Hepatocyte (in vitro differentiated cells): ENCODE results near the gene TTC33. TPM values are rescaled to one million over a fixed set of nuclear protein-coding genes. Genes with fewer than 3 reads are reported as not detected.
"Not testable (repeated sequence)": the region's sequence is repeated elsewhere in the genome, so short reads cannot be mapped to it uniquely, and the experiment has no call there.

Experiments
- DNase-seq: peaks from one replicate; pipeline ENCODE4 v3.0.0-alpha.2; 2016; ENCODE audit warnings: low spot score
- H2AFZ ChIP-seq: fragments of 200-600 bp; sonication (generic); 2 replicates; pipeline ENCODE4 v1.6.0; 2016; ENCODE audit warnings: antibody characterized with exemption, mild to moderate bottlenecking
- H3K27ac ChIP-seq: fragments of 200-600 bp; sonication (generic); 2 replicates; pipeline ENCODE4 v1.5.1; 2016; ENCODE audit warnings: mild to moderate bottlenecking
- H3K27me3 ChIP-seq: fragments of 200-600 bp; sonication (generic); 2 replicates; pipeline ENCODE4 v1.6.1; 2016
- H3K36me3 ChIP-seq: fragments of 200-600 bp; sonication (generic); replicated peaks from 2 replicates; pipeline ENCODE4 v1.5.1; 2016; ENCODE audit warnings: low read depth; ENCODE audit not compliant: insufficient read depth
- H3K4me1 ChIP-seq: fragments of 200-600 bp; sonication (generic); 2 replicates; pipeline ENCODE4 v1.5.1; 2016; ENCODE audit warnings: mild to moderate bottlenecking, moderate library complexity; ENCODE audit not compliant: insufficient read depth
- H3K4me2 ChIP-seq: fragments of 200-600 bp; sonication (generic); 2 replicates; pipeline ENCODE4 v1.6.0; 2016
- H3K4me3 ChIP-seq: fragments of 200-600 bp; sonication (generic); 2 replicates; pipeline ENCODE4 v1.5.1; 2016; ENCODE audit warnings: mild to moderate bottlenecking
- H3K79me2 ChIP-seq: fragments of 200-600 bp; sonication (generic); 2 replicates; pipeline ENCODE4 v1.6.0; 2017; ENCODE audit warnings: mild to moderate bottlenecking
- H3K9me2 ChIP-seq: fragments of 200-600 bp; sonication (generic); replicated peaks from 2 replicates; pipeline ENCODE4 v1.6.0; 2017; ENCODE audit warnings: mild to moderate bottlenecking; ENCODE audit not compliant: insufficient read depth
- H3K9me3 ChIP-seq: fragments of 200-600 bp; sonication (generic); 2 replicates; pipeline ENCODE4 v1.5.1; 2016; ENCODE audit warnings: low read depth, mild to moderate bottlenecking
- H4K20me1 ChIP-seq: fragments of 200-600 bp; sonication (generic); 2 replicates; pipeline ENCODE4 v1.6.0; 2016; ENCODE audit warnings: mild to moderate bottlenecking; ENCODE audit not compliant: insufficient read depth, poor library complexity, severe bottlenecking
- CTCF ChIP-seq: fragments of 200-600 bp; sonication (generic); IDR thresholded peaks from 2 replicates; pipeline ENCODE4 v1.5.1; 2016; ENCODE audit warnings: antibody characterized with exemption, mild to moderate bottlenecking; ENCODE audit not compliant: poor library complexity
- EZH2 ChIP-seq: fragments of 200-600 bp; sonication (generic); IDR thresholded peaks from 2 replicates; pipeline ENCODE4 v1.6.1; 2016; ENCODE audit warnings: antibody characterized with exemption, mild to moderate bottlenecking, borderline replicate concordance
- EZH2phosphoT487 ChIP-seq: fragments of 200-600 bp; sonication (generic); IDR thresholded peaks from one replicate; pipeline ENCODE4 v1.6.1; 2018; ENCODE audit warnings: antibody characterized with exemption, mild to moderate bottlenecking, low read depth, moderate library complexity; ENCODE audit not compliant: unreplicated experiment, severe bottlenecking
- WGBS: methylation state at CpG from one replicate; pipeline ENCODE4 v1.1.6; 2016; ENCODE audit warnings: low lambda C conversion rate; ENCODE audit errors: missing lambda C conversion rate; 5-methylcytosine and 5-hydroxymethylcytosine counted together
- polyA plus RNA-seq: library from polyadenylated mRNA; unstranded; fragments of >200 nt; fragmentation: Nextera tagmentation; extraction: Ambion mirVana; gene quantifications from 2 replicates; pipeline ENCODE4 v1.2.1, GENCODE V29; 2016
- total RNA-seq: library from RNA; depleted of rRNA; stranded (reverse); fragments of >200 nt; gene quantifications from 2 replicates; pipeline ENCODE4 v1.2.3, GENCODE V29; 2014

Gene TTC33
- total and polyA plus RNA-seq, 2 experiments from 2014 or later, result 5.6 to 19.3 TPM

DNA sequence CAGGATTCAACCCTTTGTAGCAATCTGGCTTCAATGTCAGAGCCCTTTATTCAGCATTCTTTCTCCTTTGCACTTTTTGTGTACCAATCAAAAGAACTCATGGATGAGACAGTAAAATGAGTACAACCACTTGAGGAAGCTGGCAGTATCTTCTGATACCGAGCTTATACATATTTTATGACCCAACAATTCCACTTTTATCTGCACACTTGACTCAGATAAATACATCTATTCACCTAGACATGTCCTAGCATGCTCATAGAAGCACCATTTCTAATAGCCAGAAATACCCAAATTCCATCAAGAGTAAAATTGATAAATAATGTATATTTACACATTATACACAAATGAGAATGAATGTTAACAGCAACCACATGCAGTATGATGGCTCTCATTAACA, 187.2 kb downstream of the TTC33 start:
- H3K9me3 ChIP-seq, result no peaks in the 10 kb centered on the region
- WGBS, result 81% methylated on average over 1 of the region's 1 CpG
- H3K9me2 ChIP-seq, result no peaks in the 10 kb centered on the region
- H3K4me2 ChIP-seq, result no peak overlapping the region
- H3K27ac ChIP-seq, result no peak overlapping the region
- no peak for DNase-seq
- H3K79me2 ChIP-seq, result no peaks in the 10 kb centered on the region
- no peaks in the 10 kb centered on the region for H4K20me1 ChIP-seq
- H2AFZ ChIP-seq, result no peak overlapping the region
- H3K4me3 ChIP-seq, result no peak overlapping the region
- H3K4me1 ChIP-seq, result no peaks in the 10 kb centered on the region
- TF ChIP-seq EZH2 (no peak), EZH2phosphoT487 (no peak), CTCF (no peak)
- H3K36me3 ChIP-seq, result no peaks in the 10 kb centered on the region
- no peaks in the 10 kb centered on the region for H3K27me3 ChIP-seq

GRCh38 chr5:40563173-40563572, 192.6 kb downstream of the TTC33 start:
- not testable (repeated sequence) for H3K4me1 ChIP-seq, H3K27ac ChIP-seq, H3K27me3 ChIP-seq, H3K4me2 ChIP-seq, DNase-seq, H3K9me3 ChIP-seq, H4K20me1 ChIP-seq, H2AFZ ChIP-seq, H3K4me3 ChIP-seq, H3K9me2 ChIP-seq, H3K79me2 ChIP-seq, H3K36me3 ChIP-seq

- Histone ChIP-seq H3K36me3 (no peaks in the 10 kb centered on the region), H3K4me2 (no peak overlapping the region), H3K9me3 (no peaks in the 10 kb centered on the region), H4K20me1 (no peaks in the 10 kb centered on the region), H3K4me3 (no peak overlapping the region), H3K79me2 (no peaks in the 10 kb centered on the region), H3K4me1 (no peaks in the 10 kb centered on the region), H3K27ac (no peak overlapping the region), H3K27me3 (no peaks in the 10 kb centered on the region), H3K9me2 (no peaks in the 10 kb centered on the region), H2AFZ (no peak overlapping the region)
- no peak for TF ChIP-seq CTCF
- WGBS, result 85% methylated on average over 4 of the region's 4 CpGs
- DNase-seq, result no peak
Measured at GRCh38 chr5:40560474-40561110, 195.2 kb downstream of the TTC33 start.

DNA sequence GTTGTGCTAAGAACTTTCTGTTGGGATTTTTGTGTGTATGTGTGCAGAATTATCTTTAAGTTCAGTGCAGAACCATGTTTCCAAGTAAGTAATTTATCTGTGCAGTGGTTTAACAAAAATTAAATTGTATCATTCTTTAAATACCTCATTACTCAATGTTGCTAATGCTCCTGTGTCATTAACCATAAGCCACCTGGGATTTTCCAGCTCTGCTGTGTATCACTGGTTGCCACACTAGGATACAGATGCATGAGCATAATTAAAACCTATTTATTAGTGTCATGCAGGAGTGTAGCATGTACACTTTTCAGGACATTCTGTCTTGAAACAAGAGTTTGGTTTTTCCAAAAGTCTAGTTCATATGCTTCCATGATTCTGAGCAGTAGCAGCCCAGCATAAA, 196.5 kb downstream of the TTC33 start:
- Histone ChIP-seq H3K4me1 (no peaks in the 10 kb centered on the region), H3K27me3 (no peaks in the 10 kb centered on the region), H3K4me3 (no peak overlapping the region), H3K9me3 (no peaks in the 10 kb centered on the region), H3K79me2 (no peaks in the 10 kb centered on the region), H4K20me1 (no peaks in the 10 kb centered on the region), H3K27ac (no peak overlapping the region), H2AFZ (no peak overlapping the region), H3K36me3 (no peaks in the 10 kb centered on the region), H3K4me2 (no peak overlapping the region), H3K9me2 (no peaks in the 10 kb centered on the region)
- DNase-seq, result no peak
- TF ChIP-seq EZH2, result no peak
- TF ChIP-seq EZH2phosphoT487, result no peak
- TF ChIP-seq CTCF, result no peak
